PFSK-1 (cell line): ENCODE results near the gene PRKAR1B.

Experiments used
- FOXP2 ChIP-seq: optimal IDR thresholded peaks from 2 replicates; pipeline ENCODE3; 2011; ENCODE audit warnings: borderline replicate concordance, control low read depth, inconsistent platforms; ENCODE audit not compliant: insufficient read depth; ENCODE audit errors: extremely low read length, extremely low read depth
- POLR2AphosphoS5 ChIP-seq: IDR thresholded peaks from 2 replicates; pipeline ENCODE4 v1.6.1; 2012; ENCODE audit warnings: low read depth, mild to moderate bottlenecking, control low read depth, low read length, moderate library complexity
- REST ChIP-seq, 2 experiments: IDR thresholded peaks; 2 replicates each; pipeline versions ENCODE4 v1.6.1 to v1.8.0; 2011 to 2012; ENCODE audit warnings: low read depth in 2 of 2, low read length in 2 of 2, control low read depth in 1 of 2, inconsistent platforms in 1 of 2, mild to moderate bottlenecking in 1 of 2, moderate library complexity in 1 of 2; ENCODE audit not compliant: insufficient read depth in 1 of 2
- SIN3A ChIP-seq: IDR thresholded peaks from 2 replicates; pipeline ENCODE4 v1.6.1; 2012; ENCODE audit warnings: mild to moderate bottlenecking, low read length, moderate library complexity, borderline replicate concordance; ENCODE audit not compliant: insufficient read depth
- TAF1 ChIP-seq: IDR thresholded peaks from 2 replicates; pipeline ENCODE4 v1.6.1; 2012; ENCODE audit warnings: low read length, control low read depth, borderline replicate concordance; ENCODE audit not compliant: insufficient read depth

PRKAR1B gene

GRCh38 chr7:512146-512510 is 215.0 kb downstream of the PRKAR1B start:
- TF ChIP-seq REST (IDR thresholded peaks at IDR 0.05; ENCODE audit: insufficient read depth in 1 of 2, low read depth in 2 of 2, low read length in 2 of 2): no peak
- no peak for TF ChIP-seq SIN3A
- TF ChIP-seq TAF1: no peak
- TF ChIP-seq FOXP2: no peak
- no peak for TF ChIP-seq POLR2AphosphoS5

GRCh38 chr7:511476-512145 is 215.5 kb downstream of the PRKAR1B start:
- TF ChIP-seq TAF1: no peak
- no peak for TF ChIP-seq FOXP2

- TF ChIP-seq SIN3A (no peak), FOXP2 (no peak), REST (IDR thresholded peaks at IDR 0.05; ENCODE audit: insufficient read depth in 1 of 2, low read depth in 2 of 2, low read length in 2 of 2) (no peak), TAF1 (no peak), POLR2AphosphoS5 (no peak)
Observed at GRCh38 chr7:510782-511281, 216.2 kb downstream of the PRKAR1B start.

- TF ChIP-seq REST (IDR thresholded peaks at IDR 0.05; ENCODE audit: insufficient read depth in 1 of 2, low read depth in 2 of 2, low read length in 2 of 2): no peak
- TF ChIP-seq POLR2AphosphoS5: no peak
- no peak for TF ChIP-seq FOXP2
- no peak for TF ChIP-seq SIN3A
- no peak for TF ChIP-seq TAF1
Observed at GRCh38 chr7:510131-510481, 217.0 kb downstream of the PRKAR1B start.

GRCh38 chr7:509426-510130 is 217.5 kb downstream of the PRKAR1B start:
- TF ChIP-seq SIN3A (no peak), TAF1 (no peak), REST (IDR thresholded peaks at IDR 0.05; ENCODE audit: insufficient read depth in 1 of 2, low read depth in 2 of 2, low read length in 2 of 2) (no peak), FOXP2 (no peak), POLR2AphosphoS5 (no peak)
